Measurements from ENCODE around the gene FBXW12.

The FBXW12 gene

GRCh38 chr3:48437812-48438211 is 65.8 kb downstream of the FBXW12 start:
- DNase-seq = no peak

GRCh38 chr3:48439820-48440589 is 68.0 kb downstream of the FBXW12 start, which contains the start of the genes CCDC51 and TMA7:
CCDC51 (minus strand) TSS chr3:48440119; CDS start chr3:48435128, 4,991 bp downstream.
TMA7 (plus strand) TSS chr3:48440257; CDS start chr3:48440297, 40 bp downstream.
- DNase-seq = peak; percentile 87

DNA sequence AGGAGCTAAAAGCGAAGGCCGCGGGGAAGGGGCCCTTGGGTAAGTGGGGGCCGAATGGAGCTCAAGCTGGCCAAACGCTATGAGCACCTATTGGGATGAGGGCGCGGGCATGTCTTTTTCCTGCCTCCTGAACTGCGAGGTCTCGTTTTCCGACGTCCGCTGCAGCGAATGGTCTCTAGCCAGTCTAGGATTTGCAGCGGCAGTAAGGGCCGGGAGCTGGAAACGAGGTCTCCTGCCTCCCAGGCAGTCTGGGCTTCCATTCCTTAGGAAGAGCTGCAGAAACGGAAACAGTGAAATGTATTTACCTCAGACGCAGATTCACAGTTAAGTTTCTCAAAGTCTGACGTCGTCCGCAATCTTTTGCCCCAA is 68.6 kb downstream of the FBXW12 start:
- no peak for DNase-seq

GRCh38 chr3:48441940-48442339 is 69.9 kb downstream of the FBXW12 start:
- DNase-seq = no peak

Data from cortex of kidney (tissue), 1 donor.